ENCODE data around the gene ANK3. TPM values are rescaled to one million over a fixed set of nuclear protein-coding genes. Genes with fewer than 3 reads are reported as not detected.

Gene ANK3
- polyA plus RNA-seq, 1 donor = 89.1 TPM

DNA sequence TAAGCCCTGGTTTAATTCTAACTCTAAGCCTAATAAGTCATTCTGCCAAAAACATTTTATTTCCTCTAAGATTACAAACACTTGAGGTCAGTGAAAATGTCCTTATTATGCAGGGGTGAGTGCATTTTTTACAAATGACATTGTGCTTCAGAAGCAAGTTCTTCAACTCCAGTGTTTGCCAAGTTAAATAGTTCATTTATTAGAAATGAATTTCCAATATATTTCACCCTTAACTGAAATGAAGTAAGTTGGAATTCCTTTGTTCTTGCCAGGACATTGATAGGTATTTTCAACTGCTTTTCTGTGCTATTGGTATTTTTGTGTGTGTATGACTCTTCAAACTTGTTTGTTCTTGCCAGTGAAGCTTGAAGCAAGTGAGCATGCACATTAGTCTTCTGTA, 393.8 kb downstream of the ANK3 start:
- Histone ChIP-seq H3K27me3 (ENCODE audit: control insufficient read depth, insufficient read depth, low read length) (no peaks in the 10 kb centered on the region), H3K36me3 (ENCODE audit: control insufficient read depth, insufficient read depth, low read length) (no peaks in the 10 kb centered on the region), H3K9me3 (ENCODE audit: control insufficient read depth, low read depth, low read length) (no peaks in the 10 kb centered on the region), H3K4me3 (ENCODE audit: low read length) (no peak overlapping the region), H3K4me1 (ENCODE audit: control insufficient read depth, insufficient read depth, low read length) (no peaks in the 10 kb centered on the region), H3K27ac (ENCODE audit: low read length) (no peak overlapping the region)
- no peak for DNase-seq

DNA sequence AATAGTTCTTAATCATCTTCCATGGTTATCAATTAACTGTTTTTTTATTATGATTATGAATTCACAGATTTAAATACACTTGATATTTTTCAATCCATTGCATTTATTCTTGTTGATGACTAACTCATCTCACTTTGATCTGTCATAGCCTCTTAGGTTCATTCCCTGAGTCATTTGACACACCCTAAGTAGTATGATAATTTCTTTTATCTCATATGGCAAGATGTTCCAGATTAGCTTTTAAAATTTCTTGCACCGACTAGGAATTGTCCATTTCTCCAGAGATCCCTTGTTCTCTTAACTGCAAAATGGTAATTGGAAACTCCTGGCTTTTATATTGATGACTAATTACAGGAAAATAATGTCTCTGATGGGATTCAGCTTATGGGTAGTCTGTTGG, 395.7 kb downstream of the ANK3 start:
- Histone ChIP-seq H3K4me1 (ENCODE audit: control insufficient read depth, insufficient read depth, low read length) (no peaks in the 10 kb centered on the region), H3K27ac (ENCODE audit: low read length) (no peak overlapping the region), H3K27me3 (ENCODE audit: control insufficient read depth, insufficient read depth, low read length) (no peaks in the 10 kb centered on the region), H3K4me3 (ENCODE audit: low read length) (no peak overlapping the region), H3K36me3 (ENCODE audit: control insufficient read depth, insufficient read depth, low read length) (no peaks in the 10 kb centered on the region), H3K9me3 (ENCODE audit: control insufficient read depth, low read depth, low read length) (no peaks in the 10 kb centered on the region)
- no peak for DNase-seq
- WGBS (ENCODE audit: insufficient coverage, low lambda C conversion rate) = no CpG with 5 or more reads among the region's 1 CpG

- Histone ChIP-seq H3K27ac (ENCODE audit: low read length) (no peak overlapping the region), H3K36me3 (ENCODE audit: control insufficient read depth, insufficient read depth, low read length) (no peaks in the 10 kb centered on the region), H3K27me3 (ENCODE audit: control insufficient read depth, insufficient read depth, low read length) (no peaks in the 10 kb centered on the region), H3K4me3 (ENCODE audit: low read length) (no peak overlapping the region), H3K9me3 (ENCODE audit: control insufficient read depth, low read depth, low read length) (no peaks in the 10 kb centered on the region), H3K4me1 (ENCODE audit: control insufficient read depth, insufficient read depth, low read length) (no peaks in the 10 kb centered on the region)
- DNase-seq = peak; percentile 37 to 69
- 15% methylated on average over 3 of the region's 3 CpGs for WGBS (ENCODE audit: insufficient coverage, low lambda C conversion rate)
Observed at GRCh38 chr10:59991661-59992060, 398.0 kb downstream of the ANK3 start.

DNA sequence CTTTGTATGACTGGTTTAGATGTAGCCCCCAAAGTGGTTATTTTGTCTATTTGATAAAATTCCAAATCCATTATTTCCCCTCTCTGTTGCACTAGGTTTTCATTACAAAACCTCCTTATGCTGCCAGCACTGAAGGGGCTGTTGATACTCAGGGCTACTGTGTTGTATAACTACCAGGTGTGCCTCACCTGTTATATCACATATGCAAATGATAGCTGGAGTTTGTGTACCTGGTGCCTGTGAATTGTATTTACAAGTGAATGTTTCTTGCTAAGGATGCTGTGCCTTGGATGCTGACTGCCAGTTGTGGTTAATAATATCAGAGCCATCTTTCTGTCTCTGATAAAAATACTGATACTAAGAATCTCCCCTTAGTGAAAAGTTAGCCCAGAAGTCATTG, 398.6 kb downstream of the ANK3 start:
- no peaks in the 10 kb centered on the region for H3K4me1 ChIP-seq (ENCODE audit: control insufficient read depth, insufficient read depth, low read length)

DNA sequence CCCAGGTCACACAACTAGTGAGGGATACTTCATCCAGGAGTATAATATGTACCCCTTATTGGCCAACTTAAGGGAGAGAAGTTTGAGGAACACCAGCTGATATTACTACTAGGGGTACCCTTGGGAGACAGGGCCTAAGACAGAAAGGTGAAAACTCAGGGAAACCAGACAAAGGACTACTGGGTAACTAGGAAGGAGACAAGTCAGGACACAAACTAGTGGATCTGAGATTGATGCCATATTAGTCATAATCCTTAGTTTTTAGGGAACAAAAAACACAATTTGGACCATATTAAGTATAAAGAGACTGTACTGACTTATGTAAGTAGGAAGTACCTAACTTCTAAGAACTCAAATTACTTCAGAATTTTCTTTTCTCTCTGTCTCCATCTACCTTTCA, 404.0 kb downstream of the ANK3 start:
- no peaks in the 10 kb centered on the region for H3K9me3 ChIP-seq (ENCODE audit: control insufficient read depth, low read depth, low read length)
- no peaks in the 10 kb centered on the region for H3K36me3 ChIP-seq (ENCODE audit: control insufficient read depth, insufficient read depth, low read length)
- H3K27me3 ChIP-seq (ENCODE audit: control insufficient read depth, insufficient read depth, low read length) = no peaks in the 10 kb centered on the region
- no peak for DNase-seq
- H3K4me1 ChIP-seq (ENCODE audit: control insufficient read depth, insufficient read depth, low read length) = no peaks in the 10 kb centered on the region
- H3K27ac ChIP-seq (ENCODE audit: low read length) = no peak overlapping the region
- no peak overlapping the region for H3K4me3 ChIP-seq (ENCODE audit: low read length)

More for the DNA sequence above, 398.6 kb downstream of the ANK3 start:
- no peaks in the 10 kb centered on the region for H3K27me3 ChIP-seq (ENCODE audit: control insufficient read depth, insufficient read depth, low read length)
- no peaks in the 10 kb centered on the region for H3K9me3 ChIP-seq (ENCODE audit: control insufficient read depth, low read depth, low read length)
- no peak for DNase-seq
- no peaks in the 10 kb centered on the region for H3K36me3 ChIP-seq (ENCODE audit: control insufficient read depth, insufficient read depth, low read length)
- H3K27ac ChIP-seq (ENCODE audit: low read length) = no peak overlapping the region
- no peak overlapping the region for H3K4me3 ChIP-seq (ENCODE audit: low read length)

DNA sequence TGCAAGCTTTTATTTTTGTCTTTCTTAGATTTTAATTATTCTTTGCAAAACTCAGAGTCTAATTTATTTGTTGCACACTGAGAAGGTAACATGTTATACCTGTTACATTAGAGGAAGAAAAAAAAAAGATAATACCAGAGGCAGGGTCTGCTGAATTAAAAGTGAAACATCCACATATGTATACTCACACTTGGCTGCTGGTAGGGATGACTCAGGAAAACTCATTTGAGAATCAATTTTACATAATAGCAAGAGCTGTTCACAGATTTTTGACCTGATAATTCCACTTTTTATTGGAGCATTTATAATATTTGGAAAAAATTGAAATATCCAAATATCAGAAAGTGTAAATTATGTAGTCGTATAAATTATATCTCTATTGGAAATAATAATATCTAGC, 405.3 kb downstream of the ANK3 start:
- Histone ChIP-seq H3K27me3 (ENCODE audit: control insufficient read depth, insufficient read depth, low read length) (no peaks in the 10 kb centered on the region), H3K4me1 (ENCODE audit: control insufficient read depth, insufficient read depth, low read length) (no peaks in the 10 kb centered on the region), H3K9me3 (ENCODE audit: control insufficient read depth, low read depth, low read length) (no peaks in the 10 kb centered on the region), H3K4me3 (ENCODE audit: low read length) (no peak overlapping the region), H3K36me3 (ENCODE audit: control insufficient read depth, insufficient read depth, low read length) (no peaks in the 10 kb centered on the region), H3K27ac (ENCODE audit: low read length) (no peak overlapping the region)
- no peak for DNase-seq
- WGBS (ENCODE audit: insufficient coverage, low lambda C conversion rate) = 100% methylated on average over 1 of the region's 1 CpG

DNA sequence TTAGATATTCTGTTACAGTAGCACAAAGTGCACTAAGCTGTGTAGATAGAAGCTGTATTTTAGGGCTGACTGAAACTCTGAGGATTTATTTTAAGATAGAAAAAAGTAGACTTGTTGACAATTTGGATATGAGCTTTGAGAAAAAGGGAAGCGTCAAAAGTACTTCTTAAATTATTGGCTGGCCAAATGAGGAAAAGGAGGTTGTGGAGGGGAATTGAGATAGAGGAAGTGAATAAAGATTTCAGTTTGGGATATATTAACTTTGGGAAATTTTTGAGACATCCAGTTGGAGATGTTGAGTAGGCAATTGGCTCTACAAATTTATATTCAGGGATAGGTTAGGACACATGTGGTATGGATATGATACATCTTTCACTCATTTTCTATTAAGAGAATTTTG, 409.3 kb downstream of the ANK3 start:
- Histone ChIP-seq H3K36me3 (ENCODE audit: control insufficient read depth, insufficient read depth, low read length) (no peaks in the 10 kb centered on the region), H3K9me3 (ENCODE audit: control insufficient read depth, low read depth, low read length) (peaks cover 31% of the 10 kb centered on the region), H3K27me3 (ENCODE audit: control insufficient read depth, insufficient read depth, low read length) (no peaks in the 10 kb centered on the region), H3K4me3 (ENCODE audit: low read length) (no peak overlapping the region), H3K27ac (ENCODE audit: low read length) (no peak overlapping the region), H3K4me1 (ENCODE audit: control insufficient read depth, insufficient read depth, low read length) (no peaks in the 10 kb centered on the region)
- DNase-seq = no peak
- 100% methylated on average over 1 of the region's 1 CpG for WGBS (ENCODE audit: insufficient coverage, low lambda C conversion rate)

DNA sequence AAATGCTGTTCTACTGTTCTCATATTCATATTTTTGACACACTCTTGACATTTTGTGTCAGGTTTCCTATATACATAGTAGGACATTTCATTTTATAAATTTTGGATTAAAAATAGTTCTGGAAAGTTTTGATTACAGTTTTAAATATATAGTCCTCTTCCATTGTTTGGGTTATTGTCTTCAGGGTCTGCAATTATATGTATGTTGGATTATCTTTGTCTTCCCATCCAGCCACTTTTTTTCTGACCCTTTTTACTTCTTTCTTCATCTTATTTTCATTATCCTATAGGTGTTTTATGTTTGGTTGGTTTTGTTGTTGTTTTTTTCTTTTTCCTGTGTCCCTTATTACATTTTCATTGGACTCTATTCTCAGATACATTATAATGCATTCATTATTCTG, 412.2 kb downstream of the ANK3 start:
- no peak for DNase-seq
- Histone ChIP-seq H3K4me3 (ENCODE audit: low read length) (no peak overlapping the region), H3K36me3 (ENCODE audit: control insufficient read depth, insufficient read depth, low read length) (no peaks in the 10 kb centered on the region), H3K4me1 (ENCODE audit: control insufficient read depth, insufficient read depth, low read length) (no peaks in the 10 kb centered on the region), H3K27ac (ENCODE audit: low read length) (no peak overlapping the region), H3K27me3 (ENCODE audit: control insufficient read depth, insufficient read depth, low read length) (no peaks in the 10 kb centered on the region), H3K9me3 (ENCODE audit: control insufficient read depth, low read depth, low read length) (peaks cover 31% of the 10 kb centered on the region)

DNA sequence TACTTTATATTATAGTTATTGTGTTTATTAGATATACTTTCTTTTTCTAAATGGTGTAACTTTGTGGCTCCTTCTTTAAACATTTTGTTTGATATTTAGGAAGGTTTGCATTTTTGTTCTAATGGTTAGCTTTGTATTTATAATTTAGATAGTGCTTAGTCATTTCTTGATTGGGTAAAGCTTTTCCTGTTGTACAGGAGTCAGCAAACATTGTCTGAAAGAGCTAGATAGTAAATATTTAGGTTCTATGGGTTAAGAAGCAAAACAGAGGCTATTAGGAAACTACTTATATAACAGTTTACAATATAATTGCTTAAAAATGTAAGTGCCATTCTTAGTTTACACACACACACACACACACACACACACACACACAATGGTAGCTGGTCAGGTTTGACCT, 412.8 kb downstream of the ANK3 start:
- Histone ChIP-seq H3K27ac (ENCODE audit: low read length) (no peak overlapping the region), H3K9me3 (ENCODE audit: control insufficient read depth, low read depth, low read length) (peaks cover 31% of the 10 kb centered on the region), H3K4me1 (ENCODE audit: control insufficient read depth, insufficient read depth, low read length) (peaks cover 3% of the 10 kb centered on the region), H3K27me3 (ENCODE audit: control insufficient read depth, insufficient read depth, low read length) (no peaks in the 10 kb centered on the region), H3K4me3 (ENCODE audit: low read length) (no peak overlapping the region), H3K36me3 (ENCODE audit: control insufficient read depth, insufficient read depth, low read length) (no peaks in the 10 kb centered on the region)
- no peak for DNase-seq
